GM20431 (cell line): ENCODE data around the gene ELF1.
"Not testable (repeated sequence)": the region's sequence is repeated elsewhere in the genome, so short reads cannot be mapped to it uniquely, and the experiment has no call there.

ENCODE experiments used
- in situ Hi-C: fragments of 300-500 bp; cut with MseI, MboI; formaldehyde crosslinking; loops from one replicate; pipeline ENCODE4 v1.15.0; 2020; ENCODE audit warnings: low sequenced_read_pairs; ENCODE audit not compliant: unreplicated experiment

ELF1 gene

GRCh38 chr13:40961214-40961613 lies 57.9 kb downstream of the ELF1 start:
- in situ Hi-C loops = no loop called here

DNA sequence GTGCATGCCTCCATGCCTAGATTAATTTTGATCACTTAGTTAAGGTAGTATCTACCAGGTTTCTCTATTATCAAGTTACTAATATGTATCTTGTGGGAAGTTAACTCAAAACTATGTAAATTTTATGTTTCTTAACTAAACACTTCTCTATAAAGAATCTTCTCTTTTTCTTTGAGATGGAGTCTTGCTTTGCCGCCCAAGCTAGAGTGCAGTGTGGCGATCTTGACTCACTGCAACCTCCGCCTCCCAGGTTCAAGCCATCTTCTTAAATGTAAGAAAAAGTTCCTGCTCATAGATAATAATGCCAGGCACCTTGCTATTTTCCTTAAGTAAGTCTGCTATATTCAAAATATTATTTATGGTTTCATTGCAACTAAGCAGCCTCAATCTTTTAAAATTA lies 58.4 kb downstream of the ELF1 start:
- in situ Hi-C loops = no loop called here

DNA sequence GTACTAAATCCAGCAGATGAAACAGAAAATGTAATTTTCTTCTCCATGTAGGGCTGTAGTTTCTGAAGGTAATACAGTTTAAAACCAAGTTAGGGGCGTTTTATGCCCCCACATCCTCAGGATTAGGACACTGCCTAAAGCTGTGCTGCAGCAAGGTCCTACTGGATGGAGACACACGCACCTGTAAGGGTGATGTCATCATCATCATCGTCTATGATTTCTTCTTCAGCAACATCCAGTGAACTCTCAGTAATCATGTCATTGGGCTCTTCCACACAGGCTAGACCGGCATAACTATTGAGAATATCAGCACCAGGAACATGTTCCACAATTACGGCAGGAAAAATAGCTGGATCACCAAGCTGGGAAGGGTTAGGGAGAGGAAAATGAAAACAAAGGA lies 60.5 kb downstream of the ELF1 start:
- in situ Hi-C loops = no loop called here

DNA sequence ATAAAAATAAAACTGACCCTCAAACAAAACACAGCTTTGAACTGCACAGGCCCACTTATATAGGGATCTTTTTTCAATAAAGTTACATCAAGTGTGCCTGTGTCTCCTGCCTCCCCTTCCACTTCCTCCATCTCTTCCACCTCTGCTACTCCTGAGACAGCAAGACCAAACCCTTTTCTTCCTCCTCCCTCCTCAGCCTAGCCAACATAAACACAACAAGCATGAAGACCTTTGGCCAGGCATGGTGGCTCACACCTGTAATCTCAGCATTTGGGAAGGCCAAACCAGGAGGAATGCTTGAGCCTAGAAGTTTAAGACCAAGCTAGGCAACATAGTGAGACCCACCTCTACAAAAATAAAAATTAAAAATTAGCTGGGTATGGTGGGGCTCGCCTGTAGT lies 72.6 kb downstream of the ELF1 start:
- in situ Hi-C loops = no loop called here

DNA sequence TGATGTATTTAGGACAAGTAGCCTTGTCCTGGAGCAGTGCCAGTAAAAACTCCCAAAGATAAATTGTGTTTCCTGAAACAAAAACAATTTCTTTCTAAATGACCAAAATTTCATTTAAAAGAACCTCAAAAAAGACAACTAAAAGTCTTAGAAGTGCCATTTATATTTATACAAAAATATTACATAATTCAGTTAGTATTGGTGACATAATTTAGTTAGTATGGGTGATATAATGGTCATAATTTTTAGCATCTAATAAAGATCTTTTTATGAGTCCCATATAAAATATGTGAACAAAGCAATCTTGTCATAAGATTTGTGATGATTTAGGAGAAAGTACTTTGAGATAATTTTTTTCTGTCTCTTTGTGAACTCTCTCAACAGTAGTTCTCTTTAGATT lies 76.0 kb downstream of the ELF1 start:
- in situ Hi-C loops = no loop called here

GRCh38 chr13:40941581-40941980 lies 77.5 kb downstream of the ELF1 start:
- in situ Hi-C loops = no loop called here

GRCh38 chr13:40940841-40941240 lies 78.3 kb downstream of the ELF1 start:
- in situ Hi-C loops = no loop called here

DNA sequence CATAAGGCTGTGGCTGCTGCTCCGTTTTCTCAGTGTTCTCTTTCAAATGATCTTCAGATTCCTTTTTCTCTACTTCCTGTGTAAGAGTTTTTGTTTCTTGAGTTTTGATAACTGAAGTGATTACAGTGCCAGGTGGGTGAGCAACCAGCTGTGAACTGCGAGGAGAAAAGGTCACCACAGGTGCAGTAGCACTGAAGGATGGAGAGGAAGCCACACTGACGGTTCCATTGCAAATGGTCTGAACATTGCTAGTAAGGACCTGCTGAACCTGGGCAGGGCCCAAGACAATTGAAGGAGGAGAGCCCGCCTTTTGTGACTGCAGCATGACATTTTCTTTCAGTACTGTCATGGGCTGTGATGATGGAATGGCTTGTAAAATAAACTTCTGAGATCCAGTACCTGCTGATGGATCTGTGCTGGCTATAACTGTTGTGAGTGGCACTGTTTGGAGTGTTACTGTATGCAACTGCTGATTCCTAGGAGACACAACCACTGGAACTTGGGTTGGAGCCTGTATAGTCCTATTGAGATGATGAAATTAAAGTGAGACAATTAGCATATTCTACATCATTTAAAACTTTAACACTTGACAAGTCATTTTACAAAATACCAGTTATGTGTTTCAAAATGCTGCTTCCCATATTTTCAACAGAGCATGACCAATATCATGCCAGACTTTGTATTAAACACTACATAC lies 85.5 kb downstream of the ELF1 start:
- in situ Hi-C loops = no loop called here

- in situ Hi-C loops = no loop called here
Measured at GRCh38 chr13:40932252-40932651, 86.9 kb downstream of the ELF1 start.

DNA sequence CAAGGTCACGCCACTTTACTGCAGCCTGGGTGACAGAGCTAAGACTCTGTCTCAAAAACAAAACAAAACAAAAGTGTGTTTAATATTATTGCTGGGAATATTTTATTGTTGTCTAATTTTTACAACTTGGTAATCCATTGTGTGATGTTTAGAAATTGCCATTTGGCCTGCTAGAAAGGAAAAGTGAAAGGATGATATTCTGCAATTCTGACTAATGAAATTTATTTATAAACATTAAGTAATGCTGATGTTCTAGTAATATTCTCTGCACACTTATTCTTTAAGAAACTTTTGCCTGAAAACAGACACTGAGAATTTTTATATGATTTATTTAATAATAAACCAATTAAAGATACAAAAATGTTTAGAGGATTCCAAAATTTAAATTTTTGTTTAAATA lies 87.4 kb downstream of the ELF1 start:
- in situ Hi-C loops = no loop called here

- in situ Hi-C loops = not testable (repeated sequence)
Measured at GRCh38 chr13:40929883-40930282, 89.2 kb downstream of the ELF1 start.

DNA sequence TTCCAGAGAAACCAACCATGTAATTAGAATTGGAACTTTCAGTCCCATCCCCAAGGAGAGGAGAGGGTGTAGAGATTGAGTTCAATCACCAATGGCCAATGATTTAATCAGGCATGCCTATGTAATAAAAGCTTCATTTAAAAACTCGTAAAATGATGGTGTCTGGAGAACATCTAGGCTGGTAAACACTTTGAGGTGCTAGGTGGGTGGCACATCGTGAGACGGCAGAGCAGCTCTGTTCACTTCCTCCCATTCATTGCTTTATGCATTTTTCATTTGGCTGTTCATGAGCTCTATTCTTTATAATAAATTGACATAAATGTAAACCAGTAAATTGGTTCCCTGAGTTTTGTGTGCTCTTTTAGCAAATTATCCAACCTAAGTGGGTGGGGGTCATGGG lies 90.1 kb downstream of the ELF1 start:
- in situ Hi-C loops = no loop called here

GRCh38 chr13:40927929-40928328 lies 91.2 kb downstream of the ELF1 start:
- in situ Hi-C loops = no loop called here

- in situ Hi-C loops = no loop called here
Measured at GRCh38 chr13:40923867-40924266, 95.2 kb downstream of the ELF1 start.

DNA sequence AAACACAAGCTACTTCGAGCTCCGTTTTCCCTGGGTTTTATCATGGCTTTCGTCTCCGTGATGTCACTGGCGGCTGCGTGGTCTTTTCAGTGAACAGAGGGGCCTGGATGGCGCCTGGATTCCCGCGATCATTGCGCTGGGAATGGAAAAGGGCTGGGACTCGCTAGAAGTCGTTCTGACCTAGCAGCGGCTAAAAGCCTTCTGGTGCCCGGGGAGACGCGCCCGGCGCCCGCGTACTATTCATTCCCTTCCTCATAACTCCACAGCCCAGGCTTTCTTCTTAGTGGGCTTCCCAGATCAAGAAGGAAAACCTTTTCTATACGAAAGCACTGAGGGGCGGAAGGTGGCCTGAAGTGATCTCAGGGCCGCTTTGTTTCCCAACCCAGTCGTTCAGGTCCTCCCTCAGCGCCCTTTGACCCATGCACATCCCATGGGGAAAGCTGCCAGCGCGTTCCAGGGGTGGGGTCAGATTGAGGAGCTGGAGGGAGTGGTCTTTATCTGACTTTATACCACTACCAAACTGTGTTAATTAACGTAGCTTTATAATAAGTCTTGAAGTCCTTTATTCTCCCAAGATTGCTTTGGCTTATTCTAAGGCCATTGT lies 96.6 kb downstream of the ELF1 start:
- in situ Hi-C loops = no loop called here

DNA sequence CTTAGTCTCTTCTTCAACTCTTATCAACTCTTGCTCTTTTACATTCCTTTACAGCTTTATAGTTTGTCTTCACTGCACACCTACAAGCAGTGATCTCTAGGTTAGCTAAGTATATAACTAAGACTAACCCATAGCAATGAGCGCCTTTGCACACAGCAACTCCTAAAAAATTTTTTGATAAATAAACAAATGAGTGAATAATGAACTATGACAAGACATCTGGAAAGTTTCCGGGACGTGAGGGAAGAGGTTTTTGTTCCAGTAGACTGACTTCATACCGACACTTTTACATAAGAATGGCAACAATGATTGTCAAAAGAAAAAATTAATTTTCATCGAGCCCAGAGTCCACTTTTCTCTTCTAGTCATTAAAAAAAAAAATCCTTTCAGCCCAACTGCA lies 98.3 kb downstream of the ELF1 start:
- in situ Hi-C loops = no loop called here

- in situ Hi-C loops = not testable (repeated sequence)
Measured at GRCh38 chr13:40919901-40920300, 99.2 kb downstream of the ELF1 start.

DNA sequence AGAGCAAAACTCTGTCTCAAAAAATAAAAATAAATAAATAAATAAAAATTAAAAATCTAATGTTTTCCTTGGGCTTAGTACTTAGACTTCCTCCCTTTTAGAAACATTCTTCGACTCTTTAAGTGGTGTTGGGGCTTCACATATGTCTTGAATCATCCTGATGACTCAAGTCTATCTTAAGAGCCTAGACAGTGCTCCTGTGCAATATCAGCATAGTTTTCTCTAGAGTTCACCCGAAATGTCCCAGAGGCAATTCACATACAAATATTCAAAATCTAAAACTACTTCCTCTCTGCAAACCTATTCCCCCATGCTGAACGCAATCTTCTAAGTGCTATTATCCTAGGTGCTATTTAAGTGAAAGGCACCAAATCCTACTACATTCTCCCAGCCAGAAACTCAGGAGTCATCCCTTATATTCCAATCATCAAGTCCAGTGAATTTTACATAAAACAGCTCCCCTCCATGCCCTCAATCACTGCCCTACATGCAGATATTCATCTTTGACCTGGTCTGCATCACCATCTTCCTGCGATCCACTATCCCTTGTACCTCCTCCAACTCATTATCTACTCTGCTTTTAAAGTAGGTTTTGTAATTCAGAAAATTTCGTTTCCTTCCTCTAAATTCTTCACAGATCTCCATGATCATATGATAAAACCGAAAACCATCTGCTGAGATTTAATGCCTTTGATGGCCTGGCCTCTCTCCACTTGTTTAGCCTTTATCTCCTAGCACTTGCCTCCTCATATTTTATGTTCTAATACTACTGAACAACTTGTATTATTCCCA lies 102.7 kb downstream of the ELF1 start:
- in situ Hi-C loops = no loop called here

GRCh38 chr13:40914863-40915262 lies 104.3 kb downstream of the ELF1 start:
- in situ Hi-C loops = not testable (repeated sequence)

DNA sequence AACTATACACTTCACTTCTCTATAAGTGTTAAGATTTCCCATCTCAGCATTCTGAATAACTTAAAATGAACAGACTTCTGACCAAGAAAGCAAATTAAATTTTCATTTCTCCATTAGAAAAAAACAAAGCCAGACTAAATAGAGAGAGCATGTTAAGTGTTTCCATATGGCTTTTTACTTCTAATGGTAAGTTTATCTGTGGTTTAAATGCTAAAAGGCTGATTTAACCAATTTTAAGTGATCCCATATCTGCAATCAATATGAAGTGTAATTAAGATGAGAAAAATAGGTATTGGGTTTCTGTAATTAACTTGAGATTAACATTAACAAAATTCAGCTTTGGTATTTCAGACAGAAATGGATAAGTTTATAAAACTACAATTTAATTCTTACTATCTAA lies 107.8 kb downstream of the ELF1 start:
- in situ Hi-C loops = no loop called here

GRCh38 chr13:40910324-40911050 lies 108.6 kb downstream of the ELF1 start:
- in situ Hi-C loops = no loop called here
